H1 (cell line): Measurements from ENCODE around the gene BATF2. TPM values are rescaled to one million over a fixed set of nuclear protein-coding genes. Genes with fewer than 3 reads are reported as not detected.
"Not testable (repeated sequence)": the region's sequence is repeated elsewhere in the genome, so short reads cannot be mapped to it uniquely, and the experiment has no call there.

Experiments used
- CTCF ChIA-PET: fragments of 300-600 bp; sonication (Branson Sonifier 250); formaldehyde crosslinking; loops from one replicate; lab custom pipeline; 2021; ENCODE audit not compliant: partially characterized antibody; lab: Charles Lee
- POLR2A ChIA-PET: fragments of 300-600 bp; sonication (Branson Sonifier 250); formaldehyde crosslinking; loops from one replicate; lab custom pipeline; 2021; ENCODE audit warnings: inconsistent platforms; ENCODE audit not compliant: partially characterized antibody; lab: Charles Lee
- DNase-seq, 2 experiments: peaks; one replicate each; pipeline versions ENCODE4 v3.0.0 to v3.0.0-alpha.2; 2010 to 2022; ENCODE audit warnings: low spot score in 2 of 2, low read depth in 1 of 2, mixed read lengths in 1 of 2
- FAIRE-seq: peaks from 2 replicates; lab custom pipeline; 2011; peaks lifted over from hg19 to GRCh38; lab: Jason Lieb, UNC
- H2AFZ ChIP-seq: 2 replicates; pipeline ENCODE4 v1.8.1; 2012; ENCODE audit warnings: low read length, inconsistent platforms
- H2AK5ac ChIP-seq: 2 replicates; pipeline ENCODE4 v1.6.1; 2013; ENCODE audit warnings: low read depth, low read length
- H2BK120ac ChIP-seq: replicated peaks from 2 replicates; pipeline ENCODE3; 2013; ENCODE audit warnings: low read depth, low read length, inconsistent platforms
- H2BK12ac ChIP-seq: 2 replicates; pipeline ENCODE4 v1.6.1; 2013; ENCODE audit warnings: low read depth, low read length
- H2BK15ac ChIP-seq: 2 replicates; pipeline ENCODE4 v1.6.1; 2013; ENCODE audit warnings: low read length
- H2BK20ac ChIP-seq: 2 replicates; pipeline ENCODE4 v1.6.1; 2013; ENCODE audit warnings: low read length
- H2BK5ac ChIP-seq: 2 replicates; pipeline ENCODE4 v1.6.1; 2013; ENCODE audit warnings: low read depth, low read length
- H3K14ac ChIP-seq: 2 replicates; pipeline ENCODE4 v1.6.1; 2013; ENCODE audit warnings: inconsistent platforms; ENCODE audit not compliant: insufficient read length
- H3K18ac ChIP-seq: 2 replicates; pipeline ENCODE4 v1.6.1; 2013; ENCODE audit warnings: low read length; ENCODE audit errors: extremely low read depth
- H3K23ac ChIP-seq: 2 replicates; pipeline ENCODE4 v1.6.1; 2013; ENCODE audit warnings: inconsistent platforms; ENCODE audit not compliant: insufficient read length
- H3K23me2 ChIP-seq: 2 replicates; pipeline ENCODE4 v1.6.1; 2013; ENCODE audit warnings: low read depth, low read length
- H3K27ac ChIP-seq: 2 replicates; pipeline ENCODE4 v1.6.1; 2011; ENCODE audit warnings: low read depth, low read length, inconsistent platforms
- H3K27me3 ChIP-seq, 4 experiments: replicated peaks in 1 of 4; 1 replicate in 1 of 4; 2 replicates in 3 of 4; pipeline versions ENCODE4 v1.6.1 to v1.8.1; 2011 to 2013; ENCODE audit warnings: low read length in 3 of 4, mild to moderate bottlenecking in 3 of 4, inconsistent platforms in 2 of 4, mixed read lengths in 2 of 4, moderate library complexity in 1 of 4; ENCODE audit not compliant: control insufficient read depth in 3 of 4, insufficient read depth in 3 of 4; ENCODE audit errors: extremely low read depth in 1 of 4
- H3K36me3 ChIP-seq, 4 experiments: 2 replicates each; pipeline versions ENCODE4 v1.6.1 to v1.8.1; 2011 to 2013; ENCODE audit warnings: mild to moderate bottlenecking in 4 of 4, low read length in 3 of 4, moderate library complexity in 2 of 4, control low read depth in 1 of 4, inconsistent platforms in 1 of 4; ENCODE audit not compliant: insufficient read depth in 4 of 4, control insufficient read depth in 2 of 4
- H3K4ac ChIP-seq: replicated peaks from 2 replicates; pipeline ENCODE3; 2013; ENCODE audit warnings: low read length, low read depth, mixed read lengths, inconsistent platforms; ENCODE audit not compliant: insufficient read length
- H3K4me1 ChIP-seq, 4 experiments: replicated peaks in 1 of 4; 1 replicate in 1 of 4; 2 replicates in 3 of 4; pipeline versions ENCODE4 v1.6.1 to v1.8.1; 2011 to 2013; ENCODE audit warnings: low read length in 3 of 4, inconsistent platforms in 2 of 4, mixed read lengths in 1 of 4; ENCODE audit not compliant: insufficient read depth in 4 of 4, control insufficient read depth in 3 of 4
- H3K4me2 ChIP-seq, 2 experiments: 2 replicates each; pipeline versions ENCODE4 v1.6.1 to v1.8.1; 2011 to 2013; ENCODE audit warnings: low read depth in 2 of 2, low read length in 2 of 2, control low read depth in 1 of 2, inconsistent platforms in 1 of 2, mild to moderate bottlenecking in 1 of 2; ENCODE audit not compliant: insufficient read depth in 1 of 2
- H3K4me3 ChIP-seq, 4 experiments: fragments of 200-600, 300-600 bp in 1 of 4; sonication (generic), shearing (Covaris generic), sonication (Bioruptor Twin) in 1 of 4; 2 replicates each; pipeline versions ENCODE4 v1.5.1 to v1.8.1; 2011 to 2016; ENCODE audit warnings: low read length in 4 of 4, low read depth in 3 of 4, control low read depth in 2 of 4, inconsistent platforms in 2 of 4, mild to moderate bottlenecking in 2 of 4, mixed read lengths in 1 of 4, moderate library complexity in 1 of 4; ENCODE audit not compliant: insufficient read depth in 2 of 4; ENCODE audit errors: extremely low read depth in 1 of 4
- H3K56ac ChIP-seq: replicated peaks from 2 replicates; pipeline ENCODE3; 2013; ENCODE audit warnings: low read depth, mild to moderate bottlenecking, mixed read lengths, low read length, inconsistent platforms; ENCODE audit not compliant: insufficient read length
- H3K79me1 ChIP-seq: 2 replicates; pipeline ENCODE4 v1.6.1; 2013; ENCODE audit warnings: low read depth, low read length, control low read depth
- H3K79me2 ChIP-seq, 2 experiments: 2 replicates each; pipeline versions ENCODE4 v1.6.1 to v1.8.1; 2012 to 2013; ENCODE audit warnings: low read length in 2 of 2, mild to moderate bottlenecking in 2 of 2, inconsistent platforms in 1 of 2; ENCODE audit not compliant: insufficient read depth in 2 of 2, control insufficient read depth in 1 of 2
- H3K9ac ChIP-seq, 4 experiments: replicated peaks in 1 of 4; 1 replicate in 1 of 4; 2 replicates in 3 of 4; pipeline versions ENCODE4 v1.6.1 to v1.8.1; 2011 to 2013; ENCODE audit warnings: low read depth in 3 of 4, low read length in 3 of 4, control low read depth in 2 of 4, mild to moderate bottlenecking in 2 of 4, moderate library complexity in 2 of 4, inconsistent platforms in 1 of 4; ENCODE audit errors: extremely low read depth in 1 of 4
- H3K9me3 ChIP-seq, 2 experiments: 2 replicates each; pipeline versions ENCODE4 v1.6.1 to v1.8.1; 2012 to 2013; ENCODE audit warnings: mild to moderate bottlenecking in 2 of 2, moderate library complexity in 2 of 2, control low read depth in 1 of 2, inconsistent platforms in 1 of 2, low read depth in 1 of 2, low read length in 1 of 2, mixed read lengths in 1 of 2; ENCODE audit not compliant: insufficient read depth in 2 of 2
- H4K20me1 ChIP-seq, 2 experiments: replicated peaks in 1 of 2; 2 replicates each; pipeline versions ENCODE3 to v1.8.1; 2011 to 2013; ENCODE audit warnings: inconsistent platforms in 2 of 2, low read length in 2 of 2, mild to moderate bottlenecking in 1 of 2; ENCODE audit not compliant: insufficient read depth in 2 of 2, control insufficient read depth in 1 of 2
- H4K5ac ChIP-seq: 2 replicates; pipeline ENCODE4 v1.6.1; 2013; ENCODE audit warnings: low read length, low read depth, mixed read lengths, inconsistent platforms; ENCODE audit not compliant: insufficient read length
- H4K8ac ChIP-seq: 2 replicates; pipeline ENCODE4 v1.8.0; 2013; ENCODE audit warnings: mild to moderate bottlenecking, moderate library complexity, low read length, inconsistent platforms; ENCODE audit not compliant: insufficient read depth; ENCODE audit errors: extremely low read depth
- H4K91ac ChIP-seq: replicated peaks from 2 replicates; pipeline ENCODE3; 2013; ENCODE audit warnings: low read length, mixed read lengths, inconsistent platforms; ENCODE audit not compliant: insufficient read length
- WGBS, 2 experiments: shearing (Covaris generic) in 1 of 2; methylation state at CpG; one replicate each; pipeline versions ENCODE4 v1.1.6 to v1.1.7; 2013 to 2015; ENCODE audit warnings: low lambda C conversion rate in 2 of 2, mixed read lengths in 2 of 2, inconsistent platforms in 1 of 2, low coverage in 1 of 2, missing lambda C conversion rate in 1 of 2; ENCODE audit not compliant: insufficient replicate concordance in 2 of 2, insufficient coverage in 1 of 2, insufficient read length in 1 of 2; ENCODE audit errors: extremely low coverage in 1 of 2, missing lambda C conversion rate in 1 of 2; 5-methylcytosine and 5-hydroxymethylcytosine counted together
- polyA plus RNA-seq, 7 experiments: library from polyadenylated mRNA; depleted of rRNA in 3 of 7; stranded (reverse) in 5 of 7; unstranded in 2 of 7; fragments of >200 nt in 5 of 7; fragments of 200-250 nt in 2 of 7; gene quantifications; 1 replicate in 5 of 7; 2 replicates in 1 of 7; 4 replicates in 1 of 7; pipeline versions ENCODE4 v1.2.1 to v1.2.3, GENCODE V29; 2011 to 2013; ENCODE audit warnings: missing spikeins in 2 of 7, mixed read lengths in 2 of 7
- total RNA-seq: library from RNA; stranded (reverse); fragmentation: NEBNext Ultra II Directional; extraction: Animal tissue kit (Norgen Biotek cat#: 25700); gene quantifications from 2 replicates; pipeline ENCODE4 v1.2.1, GENCODE V29; 2021

The BATF2 gene
- total and polyA plus RNA-seq, 2 of the 8 experiments (the other 6 are each of a cell fraction or from before 2014, with no cell fraction given) = 1.4 to 3.1 TPM

GRCh38 chr11:65003968-65004367, 7.2 kb upstream of the BATF2 start:
- not testable (repeated sequence) for H4K5ac ChIP-seq, H2AK5ac ChIP-seq, H3K27me3 ChIP-seq, H3K23ac ChIP-seq, H3K14ac ChIP-seq, H3K4me2 ChIP-seq, H3K79me1 ChIP-seq, H3K9ac ChIP-seq, H2BK5ac ChIP-seq, H2BK120ac ChIP-seq, H2BK15ac ChIP-seq, H3K56ac ChIP-seq, H4K20me1 ChIP-seq, H3K36me3 ChIP-seq, H2BK12ac ChIP-seq, H2AFZ ChIP-seq, H4K8ac ChIP-seq, H2BK20ac ChIP-seq, H3K4me1 ChIP-seq, H3K27ac ChIP-seq, H3K4ac ChIP-seq, H3K9me3 ChIP-seq, FAIRE-seq, H3K23me2 ChIP-seq, H4K91ac ChIP-seq, H3K4me3 ChIP-seq, H3K18ac ChIP-seq, DNase-seq, H3K79me2 ChIP-seq
- ChIA-PET CTCF (interaction anchor here (0.5 to 2.9 kb wide), 6 partner anchors 9 to 73 kb away, joined by 3 to 11 read pairs (median 6); partner anchors contain the start of genes ARL2 and GPHA2), POLR2A (interaction anchor here (0.8 to 1.3 kb wide), 2 partner anchors 10 to 221 kb away, joined by 3 read pairs; partner anchors contain the start of gene ARL2)
- WGBS, 2 experiments = 79% methylated on average over 3 of the region's 3 CpGs; no CpG with 5 or more reads in 1 of the 2 experiments
